GM12864 (cell line): ENCODE data around the gene RHOJ.

ENCODE experiments used
- DNase-seq: peaks from one replicate; pipeline ENCODE4 v3.0.0-alpha.2; 2011; ENCODE audit warnings: low read depth
- H3K4me3 ChIP-seq: 2 replicates; pipeline ENCODE4 v1.5.1; 2011; ENCODE audit warnings: mild to moderate bottlenecking, low read depth, low read length, control low read depth
- TF ChIP-seq, protein P1 (sequence below): IDR thresholded peaks from 2 replicates; pipeline ENCODE4 v1.5.1; 2011; ENCODE audit warnings: low read depth, mild to moderate bottlenecking, moderate library complexity, low read length, control low read depth, inconsistent platforms; ENCODE audit errors: missing control alignments

RHOJ gene

DNA sequence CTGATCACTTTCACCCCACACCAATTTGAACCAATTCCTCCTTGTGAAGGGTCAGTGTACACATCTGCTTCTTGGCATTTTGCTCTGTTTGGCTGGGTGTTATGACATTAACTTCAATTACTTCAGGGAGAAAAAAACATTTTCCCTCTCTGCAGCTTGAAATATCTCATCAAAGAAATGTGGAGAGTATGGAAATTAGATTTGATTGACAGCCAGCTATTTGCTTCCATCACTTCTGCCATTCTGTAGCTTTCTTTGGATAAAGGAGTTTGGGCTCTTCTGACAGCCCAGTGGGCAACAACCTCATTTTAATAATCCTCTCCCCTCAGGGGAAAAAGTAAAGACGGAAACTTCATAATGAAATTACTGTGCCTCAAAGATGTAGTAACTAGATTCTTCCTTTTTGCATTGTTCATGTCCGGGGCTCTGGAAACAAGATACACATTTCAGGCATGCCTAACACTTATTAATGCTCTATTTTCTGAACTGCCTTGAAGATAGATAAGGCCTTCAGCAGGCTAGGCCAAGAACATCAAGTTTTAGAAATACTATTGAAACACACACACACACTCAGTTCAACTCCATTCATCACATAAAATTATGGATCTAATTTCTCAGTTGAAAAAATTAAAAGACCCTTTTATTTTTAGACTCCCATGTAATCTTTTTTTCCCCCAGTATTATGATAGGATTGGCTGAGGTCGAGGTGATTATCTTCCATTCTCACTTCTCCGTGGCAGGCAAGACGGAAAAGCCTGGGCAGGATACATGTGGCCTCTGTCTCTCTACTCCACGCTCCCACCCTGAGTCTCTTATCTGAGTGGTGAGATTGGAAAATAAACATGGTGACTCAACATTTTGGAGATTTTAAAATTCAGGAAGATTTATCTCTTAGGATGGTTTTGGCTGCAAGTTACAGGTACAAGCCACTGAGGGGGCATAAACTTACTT, 124.8 kb downstream of the RHOJ start:
- TF ChIP-seq, protein P1, sequence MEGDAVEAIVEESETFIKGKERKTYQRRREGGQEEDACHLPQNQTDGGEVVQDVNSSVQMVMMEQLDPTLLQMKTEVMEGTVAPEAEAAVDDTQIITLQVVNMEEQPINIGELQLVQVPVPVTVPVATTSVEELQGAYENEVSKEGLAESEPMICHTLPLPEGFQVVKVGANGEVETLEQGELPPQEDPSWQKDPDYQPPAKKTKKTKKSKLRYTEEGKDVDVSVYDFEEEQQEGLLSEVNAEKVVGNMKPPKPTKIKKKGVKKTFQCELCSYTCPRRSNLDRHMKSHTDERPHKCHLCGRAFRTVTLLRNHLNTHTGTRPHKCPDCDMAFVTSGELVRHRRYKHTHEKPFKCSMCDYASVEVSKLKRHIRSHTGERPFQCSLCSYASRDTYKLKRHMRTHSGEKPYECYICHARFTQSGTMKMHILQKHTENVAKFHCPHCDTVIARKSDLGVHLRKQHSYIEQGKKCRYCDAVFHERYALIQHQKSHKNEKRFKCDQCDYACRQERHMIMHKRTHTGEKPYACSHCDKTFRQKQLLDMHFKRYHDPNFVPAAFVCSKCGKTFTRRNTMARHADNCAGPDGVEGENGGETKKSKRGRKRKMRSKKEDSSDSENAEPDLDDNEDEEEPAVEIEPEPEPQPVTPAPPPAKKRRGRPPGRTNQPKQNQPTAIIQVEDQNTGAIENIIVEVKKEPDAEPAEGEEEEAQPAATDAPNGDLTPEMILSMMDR = no peak
- DNase-seq = no peak
- no peak overlapping the region for H3K4me3 ChIP-seq

GRCh38 chr14:63342371-63342770, 138.1 kb downstream of the RHOJ start:
- H3K4me3 ChIP-seq = no peak overlapping the region
- TF ChIP-seq, protein P1 = no peak
- DNase-seq = no peak
